ENCODE measurements around the gene VPS54.

DNA sequence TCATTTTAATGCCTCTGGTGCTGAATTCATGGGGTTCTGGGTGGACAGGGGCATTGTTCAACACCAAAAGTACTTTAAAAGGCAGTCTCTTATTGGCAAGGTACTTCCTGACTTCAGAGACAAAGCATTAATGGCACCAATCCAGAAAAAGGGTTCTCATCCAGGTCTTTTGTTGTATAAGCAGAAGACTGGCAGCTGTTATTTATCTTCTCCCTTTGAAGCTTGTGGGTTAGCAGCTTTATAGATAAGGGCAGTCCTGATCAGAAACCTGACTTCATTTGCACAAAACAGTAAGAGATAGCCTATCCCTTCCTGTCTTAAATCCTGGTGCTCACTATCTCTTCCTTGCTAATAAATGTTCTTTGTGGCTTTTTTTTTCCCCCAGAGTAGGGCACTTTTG, 68.8 kb downstream of the VPS54 start:
- TF ChIP-seq CTCF (IDR thresholded peaks at IDR 0.05) (no peak), POLR2AphosphoS5 (IDR thresholded peaks at IDR 0.05) (no peak)

Data from suprapubic skin (tissue), 3 donors.